K562 (cell line): ENCODE results near the gene FYB1.

Experiments
- CTCF ChIP-seq, 3 experiments: IDR thresholded peaks in 2 of 3; conservative IDR thresholded peaks in 1 of 3; 2 replicates each; pipeline ENCODE4 v1.5.1; 2011 to 2012; ENCODE audit warnings: low read length in 3 of 3, mild to moderate bottlenecking in 3 of 3, control low read depth in 2 of 3, improper control_type of control experiment in 1 of 3, inconsistent platforms in 1 of 3, low read depth in 1 of 3, mixed read lengths in 1 of 3, moderate library complexity in 1 of 3; ENCODE audit not compliant: insufficient read depth in 2 of 3
- ELF2 ChIP-seq: fragments of 250-450 bp; sonication (Bioruptor Pico); IDR thresholded peaks from 2 replicates; pipeline ENCODE4 v1.5.0; 2021; ENCODE audit warnings: mild to moderate bottlenecking
- EP300 ChIP-seq: IDR thresholded peaks from 2 replicates; pipeline ENCODE4 v1.6.1; 2012; ENCODE audit warnings: low read length, improper control_type of control experiment
- EZH2 ChIP-seq: IDR thresholded peaks from 2 replicates; pipeline ENCODE4 v1.6.1; 2012; ENCODE audit warnings: low read depth, mild to moderate bottlenecking, inconsistent platforms, low read length, borderline replicate concordance
- HLTF ChIP-seq: fragments of 450-650 bp; IDR thresholded peaks from 2 replicates; pipeline ENCODE4 v1.6.1; 2016
- JUNB ChIP-seq: fragments of 450-650 bp; formaldehyde crosslinking; conservative IDR thresholded peaks from 2 replicates; pipeline ENCODE4 v1.4.0; 2020; ENCODE audit warnings: mild to moderate bottlenecking
- NCOA2 ChIP-seq, 2 experiments: fragments of 450-650 bp; IDR thresholded peaks; 2 replicates each; pipeline ENCODE4 v1.6.1; 2018; ENCODE audit warnings: mild to moderate bottlenecking in 2 of 2, moderate library complexity in 1 of 2; ENCODE audit not compliant: partially characterized antibody in 2 of 2
- POLR2A ChIP-seq: fragments of 450-650 bp; conservative IDR thresholded peaks from 2 replicates; pipeline ENCODE4 v1.6.1; 2016
- POLR2AphosphoS5 ChIP-seq: IDR thresholded peaks from 2 replicates; pipeline ENCODE4 v1.6.1; 2011; ENCODE audit warnings: mild to moderate bottlenecking, low read depth, low read length, moderate library complexity; ENCODE audit not compliant: control insufficient read depth, insufficient read depth
- SIRT6 ChIP-seq: IDR thresholded peaks from one replicate; pipeline ENCODE4 v1.6.1; 2012; ENCODE audit warnings: low read depth, mild to moderate bottlenecking, control low read depth, inconsistent platforms, low read length, moderate library complexity
- SNAPC5 ChIP-seq: fragments of 250-450 bp; sonication (Bioruptor Pico); IDR thresholded peaks from 2 replicates; pipeline ENCODE4 v1.8.0; 2021; ENCODE audit warnings: moderate library complexity, mild to moderate bottlenecking, inconsistent platforms
- ZBTB33 ChIP-seq: sonication (generic); formaldehyde crosslinking; IDR thresholded peaks from 2 replicates; pipeline ENCODE4 v1.8.1; 2023; ENCODE audit warnings: mild to moderate bottlenecking, missing genetic modification reagents
- ZNF124 ChIP-seq: sonication (generic); formaldehyde crosslinking; IDR thresholded peaks from 2 replicates; pipeline ENCODE4 v1.8.1; 2022; ENCODE audit warnings: missing genetic modification reagents
- ZZZ3 ChIP-seq: fragments of 450-650 bp; IDR thresholded peaks from 2 replicates; pipeline ENCODE4 v1.6.1; 2016; ENCODE audit warnings: antibody characterized with exemption, mild to moderate bottlenecking, moderate library complexity

GRCh38 chr5:39079147-39079546 is 140.2 kb downstream of the FYB1 start:
- TF ChIP-seq HLTF (no peak), NCOA2 (IDR thresholded peaks at IDR 0.05; ENCODE audit: partially characterized antibody in 2 of 2) (no peak), ZNF124 (CRISPR knock-in tag) (no peak), SNAPC5 (CRISPR knock-in tag) (no peak), POLR2A (no peak), EP300 (no peak), ZZZ3 (no peak), JUNB (CRISPR knock-in tag) (no peak), CTCF (IDR thresholded peaks at IDR 0.05 in 2 of 3, conservative IDR thresholded peaks at IDR 0.05 in 1 of 3; ENCODE audit: insufficient read depth in 2 of 3, low read depth in 1 of 3, low read length in 3 of 3) (no peak), ELF2 (no peak), SIRT6 (no peak), ZBTB33 (CRISPR knock-in tag) (no peak), EZH2 (no peak), POLR2AphosphoS5 (no peak)
